Neuronal stem cell (in vitro differentiated cells): ENCODE data around the gene CACNG3.
"Not testable (repeated sequence)": the region's sequence is repeated elsewhere in the genome, so short reads cannot be mapped to it uniquely, and the experiment has no call there.

ENCODE experiments used
- DNase-seq: peaks from one replicate; pipeline ENCODE4 v3.0.0-alpha.2; 2013; ENCODE audit warnings: low spot score
- H2AFZ ChIP-seq: one replicate; pipeline ENCODE4 v1.6.1; 2013; ENCODE audit warnings: mild to moderate bottlenecking, low read length, inconsistent platforms
- H2AK5ac ChIP-seq: 2 replicates; pipeline ENCODE4 v1.6.1; 2013; ENCODE audit warnings: low read depth, mild to moderate bottlenecking, inconsistent platforms, low read length, moderate library complexity, mixed read lengths
- H2BK120ac ChIP-seq: 2 replicates; pipeline ENCODE4 v1.6.1; 2013; ENCODE audit warnings: low read depth, mild to moderate bottlenecking, inconsistent platforms, low read length, moderate library complexity, mixed read lengths
- H2BK12ac ChIP-seq: one replicate; pipeline ENCODE4 v1.6.1; 2013; ENCODE audit warnings: low read length, inconsistent platforms
- H2BK15ac ChIP-seq: 2 replicates; pipeline ENCODE4 v1.6.1; 2013; ENCODE audit warnings: mild to moderate bottlenecking, low read length, inconsistent platforms, mixed read lengths
- H2BK5ac ChIP-seq: one replicate; pipeline ENCODE4 v1.6.1; 2013; ENCODE audit warnings: inconsistent platforms, mild to moderate bottlenecking, low read length, moderate library complexity
- H3K14ac ChIP-seq: one replicate; pipeline ENCODE4 v1.6.1; 2013; ENCODE audit warnings: low read length, inconsistent platforms
- H3K18ac ChIP-seq: 2 replicates; pipeline ENCODE4 v1.6.1; 2013; ENCODE audit warnings: low read length, inconsistent platforms
- H3K23ac ChIP-seq: 2 replicates; pipeline ENCODE4 v1.6.1; 2013; ENCODE audit warnings: low read depth, mild to moderate bottlenecking, mixed read lengths, low read length, inconsistent platforms; ENCODE audit not compliant: poor library complexity
- H3K27ac ChIP-seq: replicated peaks from 3 replicates; pipeline ENCODE4 v1.5.1; 2013; ENCODE audit warnings: low read length, inconsistent platforms
- H3K27me3 ChIP-seq, 3 experiments: 2 replicates each; pipeline ENCODE4 v1.6.1; 2013; ENCODE audit warnings: low read length in 3 of 3, mild to moderate bottlenecking in 2 of 3, inconsistent platforms in 1 of 3, low read depth in 1 of 3, mixed read lengths in 1 of 3, moderate library complexity in 1 of 3; ENCODE audit not compliant: control insufficient read depth in 3 of 3, insufficient read depth in 3 of 3
- H3K36me3 ChIP-seq, 2 donors: replicated peaks in 1 of 2; 2 replicates each; pipeline ENCODE4 v1.6.1; 2013; ENCODE audit warnings: low read length in 2 of 2; ENCODE audit not compliant: control insufficient read depth in 2 of 2, insufficient read depth in 2 of 2
- H3K4ac ChIP-seq: 2 replicates; pipeline ENCODE4 v1.6.1; 2013; ENCODE audit warnings: inconsistent platforms, mild to moderate bottlenecking, low read length, moderate library complexity
- H3K4me1 ChIP-seq, 2 donors: 1 replicate in 1 of 2; 2 replicates in 1 of 2; pipeline ENCODE4 v1.6.1; 2013; ENCODE audit warnings: low read length in 2 of 2, low read depth in 1 of 2; ENCODE audit not compliant: control insufficient read depth in 2 of 2, insufficient read depth in 1 of 2
- H3K4me2 ChIP-seq: one replicate; pipeline ENCODE4 v1.6.1; 2013; ENCODE audit warnings: mild to moderate bottlenecking, low read length, inconsistent platforms; ENCODE audit not compliant: insufficient read depth, poor library complexity, severe bottlenecking
- H3K4me3 ChIP-seq, 2 donors: 2 replicates each; pipeline ENCODE4 v1.5.1; 2013; ENCODE audit warnings: low read length in 2 of 2, mild to moderate bottlenecking in 2 of 2, inconsistent platforms in 1 of 2, moderate library complexity in 1 of 2
- H3K79me1 ChIP-seq: one replicate; pipeline ENCODE4 v1.6.1; 2013; ENCODE audit warnings: low read depth, mild to moderate bottlenecking, inconsistent platforms, low read length, moderate library complexity
- H3K9ac ChIP-seq: one replicate; pipeline ENCODE4 v1.6.1; 2013; ENCODE audit warnings: mild to moderate bottlenecking, low read depth, low read length, inconsistent platforms; ENCODE audit not compliant: poor library complexity
- H3K9me3 ChIP-seq, 2 donors: replicated peaks in 1 of 2; 2 replicates each; pipeline versions ENCODE3 to v1.6.1; 2013; ENCODE audit warnings: low read length in 2 of 2, mild to moderate bottlenecking in 2 of 2, inconsistent platforms in 1 of 2, low read depth in 1 of 2, mixed read lengths in 1 of 2, moderate library complexity in 1 of 2; ENCODE audit not compliant: control insufficient read depth in 2 of 2, insufficient read depth in 1 of 2
- H4K8ac ChIP-seq: one replicate; pipeline ENCODE4 v1.6.1; 2013; ENCODE audit warnings: low read depth, mild to moderate bottlenecking, inconsistent platforms, low read length, moderate library complexity
- H4K91ac ChIP-seq: one replicate; pipeline ENCODE4 v1.6.1; 2013; ENCODE audit warnings: low read length, low read depth, mild to moderate bottlenecking, inconsistent platforms; ENCODE audit not compliant: poor library complexity
- WGBS, 2 donors: extraction: QIAGEN DNeasy Blood & Tissue Kit; methylation state at CpG; one replicate each; pipeline ENCODE4 v1.1.7; 2013; ENCODE audit warnings: missing lambda C conversion rate in 2 of 2, mixed read lengths in 1 of 2; ENCODE audit not compliant: insufficient read length in 2 of 2, insufficient replicate concordance in 1 of 2; ENCODE audit errors: extremely low coverage in 2 of 2; 5-methylcytosine and 5-hydroxymethylcytosine counted together

CACNG3 gene

GRCh38 chr16:24336491-24336890, 80.4 kb downstream of the CACNG3 start:
- H3K4me1 ChIP-seq, result no peaks in the 10 kb centered on the region
- H3K18ac ChIP-seq, result no peak overlapping the region
- H4K91ac ChIP-seq, result no peak overlapping the region
- no peak overlapping the region for H3K4ac ChIP-seq
- H3K4me2 ChIP-seq, result no peak overlapping the region
- no peak overlapping the region for H3K27ac ChIP-seq
- H3K36me3 ChIP-seq, result no peaks in the 10 kb centered on the region
- H2BK5ac ChIP-seq, result no peak overlapping the region
- no peak overlapping the region for H2AFZ ChIP-seq
- H3K9me3 ChIP-seq, result no peaks in the 10 kb centered on the region
- no peak overlapping the region for H3K4me3 ChIP-seq
- H3K79me1 ChIP-seq, result no peaks in the 10 kb centered on the region
- no peak overlapping the region for H3K9ac ChIP-seq
- no peak overlapping the region for H3K23ac ChIP-seq
- H2BK15ac ChIP-seq, result no peak overlapping the region
- no peak overlapping the region for H2BK120ac ChIP-seq
- H2AK5ac ChIP-seq, result no peak overlapping the region
- no peak overlapping the region for H2BK12ac ChIP-seq
- no peak for DNase-seq
- no peak overlapping the region for H3K14ac ChIP-seq
- H4K8ac ChIP-seq, result no peak overlapping the region
- WGBS, 2 donors, result no CpG with 5 or more reads among the region's 3 CpGs
- peaks cover 0 to 2% (median 0%) of the 10 kb centered on the region in 3 experiments for H3K27me3 ChIP-seq

GRCh38 chr16:24337013-24337412, 80.9 kb downstream of the CACNG3 start:
- no peaks in the 10 kb centered on the region for H3K36me3 ChIP-seq
- no peak overlapping the region for H3K27ac ChIP-seq
- H3K27me3 ChIP-seq, result peaks cover 0 to 2% (median 0%) of the 10 kb centered on the region in 3 experiments
- no peak overlapping the region for H2AFZ ChIP-seq
- no peak overlapping the region for H3K23ac ChIP-seq
- H3K4me2 ChIP-seq, result no peak overlapping the region
- no CpG with 5 or more reads among the region's 4 CpGs for WGBS, 2 donors
- DNase-seq, result no peak
- H3K4me3 ChIP-seq, result no peak overlapping the region
- H2BK5ac ChIP-seq, result no peak overlapping the region
- no peak overlapping the region for H2BK120ac ChIP-seq
- no peaks in the 10 kb centered on the region for H3K79me1 ChIP-seq
- no peak overlapping the region for H3K14ac ChIP-seq
- no peak overlapping the region for H2AK5ac ChIP-seq
- no peak overlapping the region for H2BK15ac ChIP-seq
- H4K8ac ChIP-seq, result no peak overlapping the region
- no peaks in the 10 kb centered on the region for H3K9me3 ChIP-seq
- H3K9ac ChIP-seq, result no peak overlapping the region
- no peak overlapping the region for H4K91ac ChIP-seq
- no peaks in the 10 kb centered on the region for H3K4me1 ChIP-seq
- H3K18ac ChIP-seq, result no peak overlapping the region
- no peak overlapping the region for H2BK12ac ChIP-seq
- no peak overlapping the region for H3K4ac ChIP-seq

GRCh38 chr16:24343829-24344228, 87.7 kb downstream of the CACNG3 start:
- not testable (repeated sequence) for H3K4me1 ChIP-seq, H3K79me1 ChIP-seq, H3K4me3 ChIP-seq, H3K14ac ChIP-seq, H2BK5ac ChIP-seq, H3K18ac ChIP-seq, H2AK5ac ChIP-seq, H2BK15ac ChIP-seq, H3K27ac ChIP-seq, H4K8ac ChIP-seq, H2BK120ac ChIP-seq, H4K91ac ChIP-seq, H3K9me3 ChIP-seq, H3K4ac ChIP-seq, H3K4me2 ChIP-seq, H3K23ac ChIP-seq, H3K27me3 ChIP-seq, DNase-seq, H2BK12ac ChIP-seq, H2AFZ ChIP-seq, H3K36me3 ChIP-seq, H3K9ac ChIP-seq
- no CpG with 5 or more reads among the region's 11 CpGs for WGBS, 2 donors

GRCh38 chr16:24344784-24345183, 88.6 kb downstream of the CACNG3 start:
- H3K4me1 ChIP-seq, result peaks cover 4 to 12% of the 10 kb centered on the region in 2 donors
- H2AFZ ChIP-seq, result no peak overlapping the region
- no peak overlapping the region for H3K18ac ChIP-seq
- no peak overlapping the region for H3K4ac ChIP-seq
- no peak overlapping the region for H4K8ac ChIP-seq
- no peak overlapping the region for H3K27ac ChIP-seq
- H3K9me3 ChIP-seq, result no peaks in the 10 kb centered on the region
- WGBS, 2 donors, result no CpG with 5 or more reads among the region's 2 CpGs
- no peaks in the 10 kb centered on the region for H3K27me3 ChIP-seq
- H3K9ac ChIP-seq, result no peak overlapping the region
- H2BK15ac ChIP-seq, result no peak overlapping the region
- H3K23ac ChIP-seq, result no peak overlapping the region
- H3K4me3 ChIP-seq, result no peak overlapping the region
- no peak overlapping the region for H2AK5ac ChIP-seq
- H2BK12ac ChIP-seq, result no peak overlapping the region
- no peak for DNase-seq
- no peak overlapping the region for H4K91ac ChIP-seq
- no peak overlapping the region for H2BK5ac ChIP-seq
- H3K36me3 ChIP-seq, result no peaks in the 10 kb centered on the region
- no peak overlapping the region for H2BK120ac ChIP-seq
- H3K14ac ChIP-seq, result no peak overlapping the region
- no peaks in the 10 kb centered on the region for H3K79me1 ChIP-seq
- no peak overlapping the region for H3K4me2 ChIP-seq
